Liver (tissue), 2 donors: ENCODE results near the gene TCF25.

Experiments
- YY1 ChIP-seq: IDR thresholded peaks from 2 replicates; pipeline ENCODE4 v1.6.1; 2016; ENCODE audit warnings: antibody characterized with exemption, mild to moderate bottlenecking
- TF ChIP-seq, protein P1 (sequence below): IDR thresholded peaks from 2 replicates; pipeline ENCODE4 v1.6.1; 2016; ENCODE audit warnings: antibody characterized with exemption
- donor health status: healthy.

DNA sequence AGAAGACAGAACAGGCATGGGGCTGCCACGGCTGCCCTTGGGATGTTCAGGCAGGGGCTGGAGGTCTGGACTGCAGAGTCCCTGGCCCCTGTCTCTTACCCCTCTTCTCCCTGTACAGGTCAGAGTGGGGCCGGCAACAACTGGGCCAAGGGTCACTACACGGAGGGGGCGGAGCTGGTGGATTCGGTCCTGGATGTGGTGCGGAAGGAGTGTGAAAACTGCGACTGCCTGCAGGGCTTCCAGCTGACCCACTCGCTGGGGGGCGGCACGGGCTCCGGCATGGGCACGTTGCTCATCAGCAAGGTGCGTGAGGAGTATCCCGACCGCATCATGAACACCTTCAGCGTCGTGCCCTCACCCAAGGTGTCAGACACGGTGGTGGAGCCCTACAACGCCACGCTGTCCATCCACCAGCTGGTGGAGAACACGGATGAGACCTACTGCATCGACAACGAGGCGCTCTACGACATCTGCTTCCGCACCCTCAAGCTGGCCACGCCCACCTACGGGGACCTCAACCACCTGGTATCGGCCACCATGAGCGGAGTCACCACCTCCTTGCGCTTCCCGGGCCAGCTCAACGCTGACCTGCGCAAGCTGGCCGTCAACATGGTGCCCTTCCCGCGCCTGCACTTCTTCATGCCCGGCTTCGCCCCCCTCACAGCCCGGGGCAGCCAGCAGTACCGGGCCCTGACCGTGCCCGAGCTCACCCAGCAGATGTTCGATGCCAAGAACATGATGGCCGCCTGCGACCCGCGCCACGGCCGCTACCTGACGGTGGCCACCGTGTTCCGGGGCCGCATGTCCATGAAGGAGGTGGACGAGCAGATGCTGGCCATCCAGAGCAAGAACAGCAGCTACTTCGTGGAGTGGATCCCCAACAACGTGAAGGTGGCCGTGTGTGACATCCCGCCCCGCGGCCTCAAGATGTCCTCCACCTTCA lies 61.5 kb downstream of the TCF25 start:
- TF ChIP-seq, protein P1, sequence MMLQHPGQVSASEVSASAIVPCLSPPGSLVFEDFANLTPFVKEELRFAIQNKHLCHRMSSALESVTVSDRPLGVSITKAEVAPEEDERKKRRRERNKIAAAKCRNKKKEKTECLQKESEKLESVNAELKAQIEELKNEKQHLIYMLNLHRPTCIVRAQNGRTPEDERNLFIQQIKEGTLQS: no peak
- no peak for TF ChIP-seq YY1
